Sigmoid colon (tissue), 7 donors: ENCODE results near the gene DNMT1. TPM values are rescaled to one million over a fixed set of nuclear protein-coding genes. Genes with fewer than 3 reads are reported as not detected.
"Not testable (repeated sequence)": the region's sequence is repeated elsewhere in the genome, so short reads cannot be mapped to it uniquely, and the experiment has no call there.

Experiments
- DNase-seq: peaks from one replicate; pipeline ENCODE4 v3.0.0-alpha.2; 2019
- H3K27ac ChIP-seq, 4 donors: fragments of 200-600 bp; sonication (generic); one replicate each; pipeline ENCODE4 v1.5.1; 2016 to 2019; ENCODE audit warnings: mild to moderate bottlenecking in 1 of 4
- H3K27me3 ChIP-seq, 3 donors: fragments of 200-600 bp; sonication (generic); one replicate each; pipeline ENCODE4 v1.5.1; 2019; ENCODE audit warnings: mild to moderate bottlenecking in 1 of 3
- H3K36me3 ChIP-seq, 4 donors: fragments of 200-600 bp; sonication (generic); one replicate each; pipeline ENCODE4 v1.5.1; 2016 to 2019
- H3K4me1 ChIP-seq, 4 donors: fragments of 200-600 bp; sonication (generic); one replicate each; pipeline ENCODE4 v1.5.1; 2017 to 2019
- H3K4me3 ChIP-seq, 4 donors: fragments of 200-600 bp; sonication (generic); one replicate each; pipeline ENCODE4 v1.5.1; 2017 to 2019; ENCODE audit warnings: mild to moderate bottlenecking in 2 of 4, moderate library complexity in 1 of 4
- H3K9me3 ChIP-seq, 4 donors: fragments of 200-600 bp in 3 of 4; sonication (generic) in 3 of 4; one replicate each; pipeline versions ENCODE4 v1.5.1 to v1.6.1; 2013 to 2019
- EP300 ChIP-seq, 4 donors: sonication (generic); formaldehyde crosslinking; IDR thresholded peaks; one replicate each; pipeline ENCODE4 v1.6.1; 2017; ENCODE audit warnings: antibody characterized with exemption in 4 of 4
- POLR2A ChIP-seq, 2 donors: fragments of 450-650 bp; IDR thresholded peaks; one replicate each; pipeline ENCODE4 v1.6.1; 2016; ENCODE audit warnings: antibody characterized with exemption in 2 of 2, mild to moderate bottlenecking in 2 of 2, moderate library complexity in 2 of 2
- POLR2AphosphoS5 ChIP-seq, 4 donors: sonication (generic); formaldehyde crosslinking; IDR thresholded peaks; one replicate each; pipeline ENCODE4 v1.6.1; 2017; ENCODE audit warnings: antibody characterized with exemption in 4 of 4
- WGBS, 2 donors: extraction: QIAGEN DNeasy Blood & Tissue Kit; methylation state at CpG; one replicate each; pipeline ENCODE4 v1.1.7; 2013; 5-methylcytosine and 5-hydroxymethylcytosine counted together
- intact Hi-C: fragments of 100-400 bp; cut with DNase I; formaldehyde crosslinking; loops from one replicate; pipeline ENCODE4 v1.15.1; 2023
- polyA plus RNA-seq, 3 donors: library from polyadenylated mRNA; stranded (reverse); fragments of 200-250 nt; gene quantifications; one replicate each; pipeline ENCODE4 v1.2.3, GENCODE V29; 2013
- total RNA-seq, 4 donors: library from RNA; depleted of rRNA; stranded (reverse); fragments of >200 nt; gene quantifications; one replicate each; pipeline ENCODE4 v1.1.0, GENCODE V29; 2016
- TF ChIP-seq, protein P1 (sequence below), 4 experiments: fragments of 450-650 bp in 3 of 4; fragments of 200-600 bp in 1 of 4; IDR thresholded peaks; one replicate each; pipeline ENCODE4 v1.5.1; 2016 to 2019; ENCODE audit warnings: antibody characterized with exemption in 4 of 4, mild to moderate bottlenecking in 3 of 4, moderate library complexity in 2 of 4
- donor health status: healthy with polysubstance abuse.
- donor health status: Bipolar disorder and iron deficiency.
- donor health status: healthy.

DNMT1 gene
- total and polyA plus RNA-seq, 7 donors: 12.0 to 47.9 (median 24.5) TPM

DNA sequence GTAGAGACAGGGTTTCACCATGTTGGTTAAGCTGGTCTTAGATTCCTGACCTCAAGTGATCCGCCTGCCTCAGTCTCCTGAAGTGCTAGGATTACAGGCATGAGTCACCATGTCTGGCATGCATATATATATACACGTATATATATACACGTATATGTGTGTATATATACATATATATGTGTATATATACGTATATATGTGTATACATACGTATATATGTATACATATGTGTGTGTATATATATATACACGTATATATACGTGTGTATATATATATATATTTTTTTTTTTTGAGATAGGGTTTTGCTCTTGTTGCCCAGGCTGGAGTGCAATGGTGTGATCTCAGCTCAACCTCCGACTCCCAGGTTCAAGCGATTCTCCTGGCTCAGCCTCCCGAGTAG lies 11.9 kb downstream of the DNMT1 start:
- Histone ChIP-seq H3K27me3 (no peaks in the 10 kb centered on the region), H3K4me3 (no peak overlapping the region), H3K9me3 (no peaks in the 10 kb centered on the region), H3K27ac (no peak overlapping the region), H3K36me3 (peaks cover 0 to 54% (median 17%) of the 10 kb centered on the region in 4 donors), H3K4me1 (no peaks in the 10 kb centered on the region)
- intact Hi-C loops: no loop called here
- no peak for TF ChIP-seq POLR2A (IDR thresholded peaks at IDR 0.05)
- TF ChIP-seq, protein P1, sequence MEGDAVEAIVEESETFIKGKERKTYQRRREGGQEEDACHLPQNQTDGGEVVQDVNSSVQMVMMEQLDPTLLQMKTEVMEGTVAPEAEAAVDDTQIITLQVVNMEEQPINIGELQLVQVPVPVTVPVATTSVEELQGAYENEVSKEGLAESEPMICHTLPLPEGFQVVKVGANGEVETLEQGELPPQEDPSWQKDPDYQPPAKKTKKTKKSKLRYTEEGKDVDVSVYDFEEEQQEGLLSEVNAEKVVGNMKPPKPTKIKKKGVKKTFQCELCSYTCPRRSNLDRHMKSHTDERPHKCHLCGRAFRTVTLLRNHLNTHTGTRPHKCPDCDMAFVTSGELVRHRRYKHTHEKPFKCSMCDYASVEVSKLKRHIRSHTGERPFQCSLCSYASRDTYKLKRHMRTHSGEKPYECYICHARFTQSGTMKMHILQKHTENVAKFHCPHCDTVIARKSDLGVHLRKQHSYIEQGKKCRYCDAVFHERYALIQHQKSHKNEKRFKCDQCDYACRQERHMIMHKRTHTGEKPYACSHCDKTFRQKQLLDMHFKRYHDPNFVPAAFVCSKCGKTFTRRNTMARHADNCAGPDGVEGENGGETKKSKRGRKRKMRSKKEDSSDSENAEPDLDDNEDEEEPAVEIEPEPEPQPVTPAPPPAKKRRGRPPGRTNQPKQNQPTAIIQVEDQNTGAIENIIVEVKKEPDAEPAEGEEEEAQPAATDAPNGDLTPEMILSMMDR (IDR thresholded peaks at IDR 0.05): no peak
- no peak for TF ChIP-seq POLR2AphosphoS5 (IDR thresholded peaks at IDR 0.05)
- no peak for TF ChIP-seq EP300 (IDR thresholded peaks at IDR 0.05)
- 91 to 92% methylated on average over 10 of the region's 10 CpGs for WGBS, 2 donors
- no peak for DNase-seq

DNA sequence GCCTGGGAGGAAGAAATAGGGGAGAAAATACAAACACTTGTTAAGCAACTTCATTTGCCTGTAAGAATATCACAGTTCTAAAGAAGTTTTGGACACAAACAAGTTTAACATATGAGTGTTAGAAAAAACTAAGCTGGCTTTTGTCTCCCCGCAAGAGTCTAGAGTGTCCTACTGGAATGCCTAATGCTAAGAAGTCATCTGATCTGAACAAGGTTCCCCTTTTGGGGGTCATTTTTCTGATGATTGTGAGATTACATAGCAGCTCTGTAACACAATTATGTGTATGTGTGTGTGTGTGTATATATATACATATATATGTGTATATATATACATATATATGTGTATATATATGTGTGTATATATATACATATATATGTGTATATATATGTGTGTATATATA lies 12.7 kb downstream of the DNMT1 start:
- intact Hi-C loops: no loop called here
- Histone ChIP-seq H3K27ac (no peak overlapping the region), H3K4me3 (no peak overlapping the region), H3K9me3 (no peaks in the 10 kb centered on the region), H3K4me1 (no peaks in the 10 kb centered on the region), H3K27me3 (no peaks in the 10 kb centered on the region), H3K36me3 (peaks cover 0 to 60% (median 17%) of the 10 kb centered on the region in 4 donors)
- 94 to 99% methylated on average over 1 of the region's 1 CpG for WGBS, 2 donors
- no peak for DNase-seq
- TF ChIP-seq POLR2A (IDR thresholded peaks at IDR 0.05) (no peak), EP300 (IDR thresholded peaks at IDR 0.05) (no peak), POLR2AphosphoS5 (IDR thresholded peaks at IDR 0.05) (no peak)
- TF ChIP-seq, protein P1 (IDR thresholded peaks at IDR 0.05): no peak

- TF ChIP-seq, protein P1 (IDR thresholded peaks at IDR 0.05): no peak
- no peak for TF ChIP-seq POLR2AphosphoS5 (IDR thresholded peaks at IDR 0.05)
- WGBS, 2 donors: 89 to 91% methylated on average over 7 of the region's 7 CpGs
- H3K36me3 ChIP-seq: peaks cover 0 to 64% (median 12%) of the 10 kb centered on the region in 4 donors
Observed at GRCh38 chr19:10180459-10180858, 14.3 kb downstream of the DNMT1 start.

DNA sequence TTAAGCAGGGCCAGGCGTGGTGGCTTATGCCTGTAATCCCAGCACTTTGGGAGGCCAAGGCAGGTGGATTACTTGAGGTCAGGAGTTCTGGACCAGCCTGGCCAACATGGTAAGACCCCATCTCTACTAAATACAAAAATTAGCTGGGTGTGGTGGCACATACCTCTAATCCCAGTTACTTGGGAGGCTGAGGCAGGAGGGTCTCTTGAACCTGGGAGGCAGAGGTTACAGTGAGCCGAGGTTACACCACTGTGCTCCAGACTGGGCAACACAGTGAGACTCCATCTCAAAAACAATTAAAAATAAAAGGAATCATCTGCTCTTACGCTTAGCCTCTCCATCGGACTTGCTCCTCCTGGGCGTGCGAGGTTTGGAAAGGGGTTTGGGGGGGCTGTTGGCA lies 14.7 kb downstream of the DNMT1 start:
- H3K27ac ChIP-seq, H3K4me3 ChIP-seq, H3K27me3 ChIP-seq, intact Hi-C loops, H3K4me1 ChIP-seq, DNase-seq, H3K9me3 ChIP-seq: not testable (repeated sequence)
- peaks cover 0 to 69% (median 15%) of the 10 kb centered on the region in 4 donors for H3K36me3 ChIP-seq
- 96 to 98% methylated on average over 6 of the region's 6 CpGs for WGBS, 2 donors

More at GRCh38 chr19:10180459-10180858, 14.3 kb downstream of the DNMT1 start:
- H3K27ac ChIP-seq: no peak overlapping the region
- H3K4me3 ChIP-seq: no peak overlapping the region
- intact Hi-C loops: no loop called here
- no peak for DNase-seq
- H3K4me1 ChIP-seq: no peaks in the 10 kb centered on the region
- H3K9me3 ChIP-seq: no peaks in the 10 kb centered on the region
- H3K27me3 ChIP-seq: no peaks in the 10 kb centered on the region

DNA sequence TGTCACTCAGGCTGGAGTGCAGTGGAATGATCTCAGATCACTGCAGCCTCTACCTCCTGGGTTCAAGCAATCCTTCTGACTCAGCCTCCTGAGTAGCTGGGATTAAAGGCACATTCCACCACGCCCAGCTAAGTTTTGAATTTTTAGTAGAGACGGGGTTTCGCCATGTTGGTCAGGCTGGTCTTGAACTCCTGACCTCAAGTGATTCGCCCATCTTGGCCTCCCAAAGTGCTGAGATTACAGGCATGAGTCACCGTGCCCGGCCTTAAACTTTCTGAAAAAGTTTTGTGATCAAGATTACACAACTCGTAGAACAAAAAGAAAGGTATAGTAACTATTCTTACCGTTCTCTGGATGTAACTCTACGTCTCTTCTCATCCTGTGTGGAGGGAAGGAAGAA lies 21.2 kb downstream of the DNMT1 start:
- no peak for DNase-seq
- TF ChIP-seq, protein P1 (IDR thresholded peaks at IDR 0.05): no peak
- TF ChIP-seq EP300 (IDR thresholded peaks at IDR 0.05): no peak
- no peak for TF ChIP-seq POLR2AphosphoS5 (IDR thresholded peaks at IDR 0.05)
- no peak for TF ChIP-seq POLR2A (IDR thresholded peaks at IDR 0.05)
- H3K27me3 ChIP-seq: no peaks in the 10 kb centered on the region
- H3K27ac ChIP-seq: no peak overlapping the region
- WGBS, 2 donors: 91 to 92% methylated on average over 9 of the region's 9 CpGs
- H3K9me3 ChIP-seq: no peaks in the 10 kb centered on the region
- H3K4me3 ChIP-seq: no peak overlapping the region
- H3K36me3 ChIP-seq: peaks cover 0 to 92% (median 30%) of the 10 kb centered on the region in 4 donors
- intact Hi-C loops: no loop called here
- H3K4me1 ChIP-seq: no peaks in the 10 kb centered on the region
